Measurements from ENCODE around the gene LTBP3.

DNA sequence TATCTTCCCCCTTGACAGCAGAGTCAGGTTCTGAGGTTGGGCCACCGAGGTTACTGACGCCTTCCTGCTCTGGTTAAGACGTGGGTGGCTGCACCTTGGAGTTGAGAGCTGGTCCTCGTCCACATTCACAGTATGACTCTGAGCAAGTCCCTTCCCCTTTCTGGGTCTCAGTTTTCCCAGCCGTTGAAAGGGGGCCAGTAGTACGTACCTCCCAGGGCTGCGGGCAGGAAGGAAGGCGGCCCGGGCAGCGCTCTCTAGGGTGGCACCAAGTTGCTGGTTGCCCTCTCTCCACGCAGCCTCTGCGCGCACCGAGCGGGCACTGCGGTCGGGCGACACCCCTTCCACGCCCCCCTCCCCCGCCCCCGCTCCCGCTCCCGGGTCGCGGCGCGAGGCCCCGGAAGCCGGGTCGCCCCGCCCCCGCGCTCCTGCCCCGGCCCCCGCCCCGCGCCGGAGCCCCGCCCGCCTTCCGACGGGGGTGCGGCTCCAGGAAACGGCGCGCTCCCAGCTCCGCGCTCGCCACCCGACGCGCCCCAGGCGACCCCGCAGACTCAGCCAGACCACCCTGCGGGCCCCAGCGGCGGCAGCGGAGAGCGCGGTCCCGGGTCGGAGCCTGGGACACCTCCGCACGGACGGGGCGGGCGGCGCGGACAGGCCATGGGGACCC, 17.5 kb upstream of the LTBP3 start, which contains the start of gene EHBP1L1:
- TF ChIP-seq EZH2 (IDR thresholded peaks at IDR 0.05) (no peak), POLR2AphosphoS5 (IDR thresholded peaks at IDR 0.05; ENCODE audit: borderline replicate concordance, low read depth, low read length) (peak; percentile 44; the same call in 1 of the 2 replicates), FOXP2 (optimal IDR thresholded peaks at IDR 0.05; ENCODE audit: control extremely low read depth, extremely low read length, insufficient read depth) (no peak)

All from SK-N-MC (cell line).